Right cardiac atrium (tissue), 5 donors: ENCODE data around the gene ROBO1. TPM values are rescaled to one million over a fixed set of nuclear protein-coding genes. Genes with fewer than 3 reads are reported as not detected.
A peak's percentile ranks its signal among the peaks of the same experiment; 100 is the strongest.

Experiments used
- ATAC-seq, 2 donors: fragments of 200-7000 bp; cut with Tn5 transposase; one replicate each; pipeline versions ENCODE4 v1.8.0 to v1.9.1; 2020; ENCODE audit warnings: moderate library complexity in 2 of 2, mild to moderate bottlenecking in 1 of 2
- DNase-seq, 3 donors: peaks; one replicate each; pipeline ENCODE4 v3.0.0-alpha.2; 2020
- H3K27ac ChIP-seq: one replicate; pipeline ENCODE4 v1.5.1; 2013; ENCODE audit warnings: mild to moderate bottlenecking, low read length, control low read depth, moderate library complexity
- H3K27me3 ChIP-seq: one replicate; pipeline ENCODE4 v1.6.1; 2013; ENCODE audit not compliant: control insufficient read depth, insufficient read depth
- H3K4me1 ChIP-seq: one replicate; pipeline ENCODE4 v1.6.1; 2013; ENCODE audit warnings: low read length; ENCODE audit not compliant: control insufficient read depth, insufficient read depth
- H3K4me3 ChIP-seq: one replicate; pipeline ENCODE4 v1.5.1; 2013; ENCODE audit warnings: low read length, control low read depth
- H3K9me3 ChIP-seq: one replicate; pipeline ENCODE4 v1.6.1; 2013; ENCODE audit warnings: low read length; ENCODE audit not compliant: control insufficient read depth
- WGBS: extraction: QIAGEN DNeasy Blood & Tissue Kit; methylation state at CpG from one replicate; pipeline ENCODE4 v1.1.7; 2013; 5-methylcytosine and 5-hydroxymethylcytosine counted together
- intact Hi-C, 4 donors: fragments of 100-400 bp; cut with DNase I; formaldehyde crosslinking; loops; one replicate each; pipeline versions ENCODE4 v1.11.0 to v1.14.0; 2022 to 2023
- polyA plus RNA-seq: library from polyadenylated mRNA; stranded (reverse); fragments of 200-250 nt; gene quantifications from one replicate; pipeline ENCODE4 v1.2.3, GENCODE V29; 2013
- total RNA-seq, 4 donors: library from RNA; stranded (reverse); fragmentation: NEBNext Ultra II Directional; extraction: Animal tissue kit (Norgen Biotek cat#: 25700); gene quantifications; one replicate each; pipeline ENCODE4 v1.2.1, GENCODE V29; 2021
- donor health status: healthy with polysubstance abuse.
- donor health status: DM: no; HTN: yes; CAD: no.
- donor health status: DM: no; HTN: no; CAD: no.
- donor health status: DM: no; HTN: yes; CAD: no; lungs with severe emphysema.
- donor health status: DM: yes; HTN: yes; CAD: no.

ROBO1 gene
- total and polyA plus RNA-seq, 5 donors = 5.5 to 16.2 (median 13.5) TPM

DNA sequence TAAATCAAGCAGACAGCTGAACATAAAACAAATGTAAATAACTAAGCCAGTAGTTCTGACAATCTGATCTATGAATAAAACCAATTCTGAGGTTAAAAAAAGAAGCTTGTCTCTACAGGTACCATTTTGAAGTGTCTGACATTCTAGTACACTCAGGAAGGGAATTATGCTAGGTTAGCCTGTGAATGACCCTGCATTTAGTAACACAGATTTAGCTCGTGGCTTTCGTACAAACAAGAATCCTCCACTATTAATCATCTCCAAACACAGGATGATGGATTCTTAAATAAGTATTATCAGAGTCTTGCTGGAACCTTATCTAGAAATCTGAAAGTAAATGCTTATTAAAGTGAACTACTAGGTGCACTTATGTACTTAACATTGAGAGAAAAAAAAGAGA lies 1120.1 kb downstream of the ROBO1 start:
- H3K4me1 ChIP-seq = no peaks in the 10 kb centered on the region
- H3K27ac ChIP-seq = no peak overlapping the region
- intact Hi-C loops = no loop called here
- no peak overlapping the region for H3K4me3 ChIP-seq
- no peaks in the 10 kb centered on the region for H3K27me3 ChIP-seq
- 49% methylated on average over 2 of the region's 2 CpGs for WGBS
- no peaks in the 10 kb centered on the region for H3K9me3 ChIP-seq
- ATAC-seq (no peak), DNase-seq (no peak)

DNA sequence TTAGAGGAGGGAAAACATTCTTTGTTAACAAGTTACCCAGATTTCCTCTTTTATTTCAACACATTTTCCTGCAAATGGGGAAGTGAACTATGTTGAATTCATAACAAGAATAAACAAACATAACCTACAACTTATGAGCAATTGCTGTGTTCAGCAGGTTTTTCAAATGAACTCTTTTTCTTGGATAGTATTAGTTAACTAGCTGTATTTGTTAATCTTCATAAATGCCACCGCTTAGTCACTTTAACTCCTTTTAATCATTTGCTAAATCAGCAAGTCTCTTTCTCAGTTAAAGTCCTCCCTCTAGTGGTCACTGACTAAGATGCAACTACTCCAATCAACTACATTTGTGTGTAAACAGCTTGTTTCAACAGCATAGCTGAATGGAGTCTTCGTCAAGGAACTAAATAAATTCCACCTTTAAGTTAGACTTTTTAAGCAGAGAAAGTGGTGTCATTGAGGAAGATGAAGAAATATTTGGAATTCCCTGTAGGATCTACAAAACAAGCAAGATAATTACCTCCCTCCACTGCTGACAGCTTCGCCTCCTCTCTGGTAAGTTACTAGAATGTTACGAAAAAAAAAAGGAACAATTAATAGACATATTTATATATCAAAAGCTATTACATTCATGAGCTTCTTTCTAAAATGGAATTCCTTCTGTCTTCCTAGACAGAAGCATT lies 1122.0 kb downstream of the ROBO1 start:
- no peaks in the 10 kb centered on the region for H3K9me3 ChIP-seq
- 46% methylated on average over 4 of the region's 4 CpGs for WGBS
- intact Hi-C loops = no loop called here
- no peaks in the 10 kb centered on the region for H3K27me3 ChIP-seq
- no peak overlapping the region for H3K27ac ChIP-seq
- peak; percentile 31 to 60 for ATAC-seq
- DNase-seq = no peak
- no peak overlapping the region for H3K4me3 ChIP-seq
- no peaks in the 10 kb centered on the region for H3K4me1 ChIP-seq

DNA sequence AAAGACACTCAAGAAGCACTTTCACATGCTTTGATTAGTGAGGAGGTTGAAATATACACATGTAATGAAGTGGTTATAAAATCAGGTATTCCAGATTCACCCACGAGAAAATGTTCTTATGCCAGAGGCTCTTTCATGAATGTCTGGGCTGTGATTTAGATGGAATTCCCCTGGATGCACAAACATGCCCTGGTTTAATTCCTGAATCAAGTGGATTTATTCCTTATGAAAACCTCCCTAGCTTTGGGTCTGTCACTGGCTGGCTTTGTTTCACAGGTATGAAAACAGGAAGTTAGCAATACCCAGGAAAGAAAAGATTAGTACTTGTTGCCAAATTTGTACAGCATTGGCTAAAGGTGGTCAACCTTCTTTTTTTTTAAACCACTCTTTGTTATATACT lies 1123.0 kb downstream of the ROBO1 start:
- ATAC-seq (no peak), DNase-seq (no peak)
- intact Hi-C loops = no loop called here
- H3K4me1 ChIP-seq = no peaks in the 10 kb centered on the region
- H3K9me3 ChIP-seq = no peaks in the 10 kb centered on the region
- no peak overlapping the region for H3K27ac ChIP-seq
- no peaks in the 10 kb centered on the region for H3K27me3 ChIP-seq
- H3K4me3 ChIP-seq = no peak overlapping the region
- 44% methylated on average over 1 of the region's 1 CpG for WGBS

DNA sequence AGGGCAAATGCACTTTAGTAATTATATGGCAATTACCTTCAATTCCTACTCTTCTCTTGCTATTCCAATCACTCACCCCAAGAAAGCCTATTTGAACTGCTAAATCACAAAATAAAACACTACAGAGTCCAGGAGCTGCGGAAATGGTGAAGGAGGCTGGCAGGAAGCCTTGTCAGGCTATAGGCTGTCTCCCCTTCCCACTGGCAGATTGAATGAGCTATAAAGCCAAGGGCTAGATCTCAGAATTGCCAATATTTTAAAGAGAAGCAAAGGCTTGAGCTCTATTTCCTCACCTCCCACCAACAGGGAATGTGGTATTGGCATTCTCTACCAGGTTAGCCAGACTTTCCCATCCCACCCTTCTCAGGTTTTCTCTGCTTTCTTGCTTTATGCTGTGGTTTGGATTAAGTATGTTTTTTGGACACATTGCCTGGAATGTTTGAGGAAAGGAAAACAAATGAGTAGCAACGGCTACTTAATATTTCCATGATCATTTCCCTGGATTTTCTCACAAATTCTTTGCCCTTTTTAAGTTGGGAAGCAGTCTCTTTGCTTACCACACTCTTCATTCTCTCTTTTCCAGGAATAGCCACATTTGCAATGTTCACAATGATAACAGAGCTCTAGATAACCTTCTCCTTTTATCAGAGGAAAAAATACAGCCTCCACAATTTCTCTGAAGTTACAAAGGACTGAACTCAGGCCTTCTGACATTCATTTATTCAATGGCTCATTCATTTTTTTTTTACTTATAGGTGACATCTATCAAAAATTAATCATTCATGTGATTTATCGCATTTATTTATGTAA lies 1125.4 kb downstream of the ROBO1 start:
- Histone ChIP-seq H3K27ac (no peak overlapping the region), H3K27me3 (no peaks in the 10 kb centered on the region), H3K4me3 (no peak overlapping the region), H3K4me1 (no peaks in the 10 kb centered on the region), H3K9me3 (no peaks in the 10 kb centered on the region)
- intact Hi-C loops = no loop called here
- WGBS = 45% methylated on average over 3 of the region's 3 CpGs
- ATAC-seq (no peak), DNase-seq (no peak)

DNA sequence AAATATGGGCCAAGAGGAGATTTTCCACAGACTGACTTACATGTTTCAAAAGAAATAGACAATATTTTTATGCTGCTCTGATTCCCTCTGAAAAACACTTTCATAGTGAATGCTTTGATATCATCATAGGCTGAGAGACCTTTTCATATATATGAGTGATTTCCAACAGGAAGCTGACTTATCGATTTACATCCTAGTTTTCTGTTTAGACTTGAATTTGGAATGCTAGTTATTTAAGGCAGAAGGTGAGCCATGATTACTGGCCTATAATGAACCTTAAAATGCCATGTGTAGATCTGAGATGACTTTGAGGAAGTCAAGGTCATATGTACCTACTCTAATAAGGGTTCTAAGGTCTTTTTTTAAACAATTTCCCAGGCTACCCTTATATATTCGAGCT lies 1126.1 kb downstream of the ROBO1 start:
- H3K4me1 ChIP-seq = no peaks in the 10 kb centered on the region
- WGBS = 71% methylated on average over 2 of the region's 2 CpGs
- no peak overlapping the region for H3K4me3 ChIP-seq
- intact Hi-C loops = no loop called here
- no peak overlapping the region for H3K27ac ChIP-seq
- H3K27me3 ChIP-seq = no peaks in the 10 kb centered on the region
- ATAC-seq = no peak
- DNase-seq = no peak
- no peaks in the 10 kb centered on the region for H3K9me3 ChIP-seq

DNA sequence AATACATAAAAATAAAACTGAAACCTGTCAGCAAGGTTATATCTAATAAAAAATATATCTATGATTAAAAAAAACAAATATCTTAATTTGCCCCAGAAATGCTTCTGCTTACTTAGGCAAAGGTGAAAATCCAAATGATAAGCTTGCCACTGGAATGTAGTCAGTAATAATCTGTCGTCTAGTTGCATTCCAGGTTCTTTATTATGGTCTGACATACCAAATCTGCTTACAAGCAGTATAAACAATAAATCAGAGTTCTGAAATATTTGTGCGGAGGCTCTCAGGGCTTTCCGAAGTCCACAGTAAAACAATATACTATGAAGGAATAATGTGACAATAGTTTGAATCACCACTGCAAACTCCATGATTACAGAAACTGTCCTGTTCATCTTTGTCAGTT lies 1133.5 kb downstream of the ROBO1 start:
- Histone ChIP-seq H3K27ac (no peak overlapping the region), H3K4me3 (no peak overlapping the region), H3K9me3 (no peaks in the 10 kb centered on the region), H3K27me3 (no peaks in the 10 kb centered on the region), H3K4me1 (no peaks in the 10 kb centered on the region)
- ATAC-seq (no peak), DNase-seq (no peak)
- intact Hi-C loops = no loop called here
- 73% methylated on average over 3 of the region's 3 CpGs for WGBS

DNA sequence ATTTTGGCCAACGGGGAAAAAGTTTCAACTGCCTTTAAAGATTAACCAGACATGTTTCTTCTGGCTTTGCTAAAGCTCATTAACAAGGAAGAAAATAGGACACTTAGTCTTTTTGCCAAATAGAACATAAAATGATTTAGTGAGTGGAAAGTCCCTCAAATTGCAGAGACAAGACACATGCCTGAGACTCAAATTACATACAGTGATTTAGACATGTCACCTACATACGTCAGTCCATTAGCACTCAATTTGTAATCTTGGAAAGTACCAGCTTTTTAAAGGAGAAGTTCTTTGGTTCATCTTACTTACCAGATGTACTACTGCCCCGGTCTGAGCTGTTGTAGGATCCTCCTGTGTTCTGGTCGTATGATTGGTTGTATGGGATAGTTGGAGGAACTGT lies 1134.2 kb downstream of the ROBO1 start:
- no peak for ATAC-seq
- Histone ChIP-seq H3K27me3 (no peaks in the 10 kb centered on the region), H3K9me3 (no peaks in the 10 kb centered on the region), H3K4me1 (no peaks in the 10 kb centered on the region), H3K4me3 (no peak overlapping the region), H3K27ac (no peak overlapping the region)
- 69% methylated on average over 4 of the region's 4 CpGs for WGBS
- intact Hi-C loops = no loop called here
- no peak for DNase-seq

DNA sequence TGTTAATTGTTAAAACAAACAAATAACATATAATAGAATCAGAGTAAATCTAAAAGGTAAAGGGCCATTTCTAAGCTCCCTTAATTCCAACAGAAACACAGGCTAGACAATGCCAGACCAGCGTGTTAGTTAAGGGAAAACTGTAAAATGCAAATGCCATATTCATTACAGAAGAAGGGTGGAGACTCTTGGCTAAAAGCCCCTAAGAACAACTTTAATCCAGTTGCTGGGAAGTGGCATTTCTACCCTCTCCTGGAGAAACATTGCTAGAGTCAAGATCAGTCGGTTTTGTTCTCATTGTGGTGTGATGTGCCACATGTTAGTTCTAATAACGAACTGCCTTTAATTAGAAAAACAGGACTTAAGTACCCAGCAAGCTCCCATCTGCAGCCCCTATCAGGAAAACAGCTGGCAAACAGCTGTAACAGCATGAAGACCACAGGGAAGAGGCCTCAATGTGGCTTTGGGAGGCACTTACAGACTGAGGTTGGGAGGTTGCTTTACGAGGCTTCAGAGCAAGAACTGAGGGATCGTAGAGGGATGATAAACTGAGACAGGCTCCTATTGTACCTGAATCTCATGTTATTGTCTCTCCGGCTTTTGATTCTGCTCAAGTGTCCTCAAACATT lies 1134.8 kb downstream of the ROBO1 start:
- H3K4me3 ChIP-seq = no peak overlapping the region
- ATAC-seq (no peak), DNase-seq (no peak)
- H3K27me3 ChIP-seq = no peaks in the 10 kb centered on the region
- no peaks in the 10 kb centered on the region for H3K4me1 ChIP-seq
- H3K27ac ChIP-seq = no peak overlapping the region
- H3K9me3 ChIP-seq = no peaks in the 10 kb centered on the region
- intact Hi-C loops = no loop called here
- WGBS = 69% methylated on average over 6 of the region's 6 CpGs

DNA sequence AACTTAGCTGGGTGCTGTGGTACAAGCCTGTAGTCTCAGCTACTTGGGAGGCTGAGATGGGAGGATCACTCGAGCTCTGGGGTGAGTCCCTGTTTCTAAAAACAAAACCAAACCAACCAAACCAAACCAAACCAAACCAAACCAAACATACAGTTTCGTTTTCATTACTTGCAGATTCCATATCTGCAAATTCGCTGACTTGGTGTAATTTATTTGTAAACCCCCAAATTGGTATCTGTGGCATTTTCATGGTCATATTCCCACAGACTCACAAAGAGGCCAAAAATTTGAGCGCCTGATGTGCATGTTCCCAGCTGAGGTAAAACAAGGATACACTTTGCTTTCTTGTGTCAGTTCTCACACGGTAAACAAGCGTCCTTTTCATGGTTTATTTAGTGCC lies 1138.3 kb downstream of the ROBO1 start:
- DNase-seq (no peak), ATAC-seq (no peak)
- no peaks in the 10 kb centered on the region for H3K9me3 ChIP-seq
- intact Hi-C loops = no loop called here
- no peak overlapping the region for H3K27ac ChIP-seq
- H3K4me3 ChIP-seq = no peak overlapping the region
- 91% methylated on average over 6 of the region's 6 CpGs for WGBS
- no peaks in the 10 kb centered on the region for H3K27me3 ChIP-seq
- no peaks in the 10 kb centered on the region for H3K4me1 ChIP-seq

DNA sequence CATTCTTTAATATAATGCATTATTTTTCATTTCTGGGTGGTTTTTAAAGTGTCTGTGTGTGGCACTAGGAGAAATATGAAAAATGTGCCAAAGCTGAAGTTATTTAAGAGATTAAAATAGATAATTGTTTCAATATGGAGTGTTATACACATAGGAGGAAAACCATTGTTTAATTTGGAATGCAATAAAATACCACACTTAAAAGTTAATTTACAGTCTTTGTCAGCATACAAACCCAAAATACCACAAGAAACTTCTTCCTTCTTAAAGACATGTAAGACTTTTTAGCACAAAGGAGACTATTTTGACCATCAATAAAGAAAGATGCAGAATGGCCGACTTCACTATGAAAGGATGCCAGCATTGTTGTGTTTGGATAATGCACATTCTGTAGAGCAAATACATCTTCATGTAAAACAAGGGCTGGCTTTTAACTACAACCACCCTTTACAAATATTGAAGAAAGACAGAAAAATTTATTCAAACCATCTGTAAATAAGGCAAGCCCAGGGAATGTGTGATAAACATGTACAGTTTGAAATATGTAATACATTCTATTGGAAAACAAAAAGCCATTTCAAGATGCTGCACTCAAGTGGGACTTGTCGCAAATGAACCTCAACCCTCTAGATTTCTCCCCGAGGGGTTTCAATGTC lies 1146.6 kb downstream of the ROBO1 start:
- intact Hi-C loops = no loop called here
- Histone ChIP-seq H3K9me3 (no peaks in the 10 kb centered on the region), H3K27ac (no peak overlapping the region), H3K4me3 (no peak overlapping the region), H3K4me1 (no peaks in the 10 kb centered on the region), H3K27me3 (no peaks in the 10 kb centered on the region)
- DNase-seq (no peak), ATAC-seq (no peak)
- WGBS = 82% methylated on average over 3 of the region's 3 CpGs

DNA sequence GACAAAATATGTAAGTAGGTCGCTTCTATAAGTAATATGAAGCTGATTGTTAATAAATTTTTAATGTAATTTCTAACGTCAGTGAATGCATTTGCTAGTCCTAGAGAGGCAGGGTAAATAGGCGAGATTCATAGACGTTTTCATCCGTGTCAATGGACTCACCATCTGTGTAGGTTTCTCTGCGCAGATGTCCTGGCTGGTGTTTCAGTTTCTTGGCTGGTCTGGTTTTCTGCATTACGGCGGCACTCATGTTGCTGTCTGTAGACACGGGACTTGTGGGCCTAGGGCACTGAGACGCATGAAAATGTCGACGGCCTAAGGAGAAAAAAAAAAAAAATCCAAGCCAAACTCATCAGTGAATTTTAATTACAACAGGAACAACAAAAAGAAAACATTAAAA lies 1153.3 kb downstream of the ROBO1 start:
- ATAC-seq = no peak
- intact Hi-C loops = no loop called here

More for the DNA sequence above, 1153.3 kb downstream of the ROBO1 start:
- no peak overlapping the region for H3K27ac ChIP-seq
- no peaks in the 10 kb centered on the region for H3K4me1 ChIP-seq
- no peaks in the 10 kb centered on the region for H3K27me3 ChIP-seq
- no peak overlapping the region for H3K4me3 ChIP-seq
- WGBS = 93% methylated on average over 12 of the region's 12 CpGs
- DNase-seq = no peak
- no peaks in the 10 kb centered on the region for H3K9me3 ChIP-seq
